ENCODE data around the gene PDGFB.

DNA sequence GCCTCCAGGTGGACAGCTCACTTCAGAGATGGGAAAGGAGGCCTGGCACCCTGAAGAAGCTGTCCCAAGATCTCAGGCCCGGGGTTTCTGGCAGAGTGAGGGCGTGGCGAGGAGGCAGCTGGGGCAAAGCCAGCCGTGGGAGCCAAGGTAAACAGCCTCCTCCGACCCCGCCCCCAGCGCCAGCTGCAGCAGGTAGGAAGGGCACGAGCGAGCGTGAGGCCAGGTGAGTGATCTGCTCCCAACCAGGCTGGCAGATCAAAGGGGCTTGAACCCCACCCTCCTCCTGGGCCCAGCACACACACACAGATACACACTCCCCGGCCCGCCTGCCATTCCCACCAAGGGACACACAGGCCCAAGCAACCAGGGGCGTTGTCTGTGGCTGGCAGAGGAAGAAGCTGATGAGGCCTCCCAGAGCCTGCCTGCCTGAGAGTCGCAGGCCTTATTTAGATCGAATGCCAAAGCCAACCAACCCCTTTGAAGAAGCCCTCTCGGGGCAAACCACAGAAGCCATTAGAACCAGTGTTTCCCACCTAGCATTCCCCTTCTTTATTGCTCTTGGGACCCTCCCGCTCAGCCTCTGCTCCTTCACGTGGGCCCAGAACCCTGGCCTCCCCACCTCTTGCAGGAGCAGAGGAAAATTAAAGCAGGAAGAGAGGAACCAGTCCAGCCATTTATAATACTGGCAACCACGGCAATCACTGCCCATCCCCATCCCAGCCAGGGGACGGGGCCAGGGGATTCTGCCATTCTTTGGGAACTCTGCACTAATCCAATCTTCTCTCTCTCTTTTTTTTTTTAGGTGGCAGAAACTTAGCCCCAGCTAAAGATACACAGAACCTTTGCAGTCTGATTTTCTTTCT lies 5.0 kb downstream of the PDGFB start:
- TF ChIP-seq CTCF (IDR thresholded peaks at IDR 0.05) (no peak), POLR2A (IDR thresholded peaks at IDR 0.05) (no peak)
